Endothelial cell of umbilical vein (primary cell): ENCODE results near the gene VEPH1.

Experiments
- EZH2 ChIP-seq: IDR thresholded peaks from 2 replicates; pipeline ENCODE4 v1.6.1; 2012; ENCODE audit warnings: borderline replicate concordance, low read depth, mild to moderate bottlenecking, moderate library complexity, low read length, inconsistent platforms; ENCODE audit not compliant: severe bottlenecking
- FOS ChIP-seq: IDR thresholded peaks from 2 replicates; pipeline ENCODE4 v1.6.1; 2011; ENCODE audit warnings: mild to moderate bottlenecking, low read length, moderate library complexity, borderline replicate concordance; ENCODE audit not compliant: insufficient read depth
- GATA2 ChIP-seq: IDR thresholded peaks from 2 replicates; pipeline ENCODE4 v1.7.0; 2011; ENCODE audit warnings: low read depth, mild to moderate bottlenecking, moderate library complexity, mixed read lengths, low read length; ENCODE audit not compliant: insufficient read length, insufficient read depth
- JUN ChIP-seq: IDR thresholded peaks from 2 replicates; pipeline ENCODE4 v1.6.1; 2011; ENCODE audit warnings: borderline replicate concordance, low read depth; ENCODE audit not compliant: insufficient read length, insufficient read depth
- POLR2A ChIP-seq: IDR thresholded peaks from 2 replicates; pipeline ENCODE4 v1.6.1; 2012; ENCODE audit warnings: low read depth, mild to moderate bottlenecking, control low read depth, low read length
- POLR2AphosphoS5 ChIP-seq: IDR thresholded peaks from 2 replicates; pipeline ENCODE4 v1.6.1; 2012; ENCODE audit warnings: low read depth, mild to moderate bottlenecking, control low read depth, low read length, moderate library complexity; ENCODE audit not compliant: insufficient read depth
- TF ChIP-seq, protein P1 (sequence below): IDR thresholded peaks from 2 replicates; pipeline ENCODE4 v1.6.1; 2011; ENCODE audit not compliant: insufficient read depth, insufficient read length
- TF ChIP-seq, protein P2 (sequence below), 2 donors: IDR thresholded peaks; 1 replicate in 1 of 2; 2 replicates in 1 of 2; pipeline ENCODE4 v1.5.1; 2011; ENCODE audit warnings: low read length in 2 of 2, mild to moderate bottlenecking in 2 of 2, moderate library complexity in 2 of 2, control low read depth in 1 of 2, inconsistent platforms in 1 of 2, low read depth in 1 of 2; ENCODE audit not compliant: insufficient read depth in 1 of 2; ENCODE audit errors: extremely low read depth in 1 of 2

DNA sequence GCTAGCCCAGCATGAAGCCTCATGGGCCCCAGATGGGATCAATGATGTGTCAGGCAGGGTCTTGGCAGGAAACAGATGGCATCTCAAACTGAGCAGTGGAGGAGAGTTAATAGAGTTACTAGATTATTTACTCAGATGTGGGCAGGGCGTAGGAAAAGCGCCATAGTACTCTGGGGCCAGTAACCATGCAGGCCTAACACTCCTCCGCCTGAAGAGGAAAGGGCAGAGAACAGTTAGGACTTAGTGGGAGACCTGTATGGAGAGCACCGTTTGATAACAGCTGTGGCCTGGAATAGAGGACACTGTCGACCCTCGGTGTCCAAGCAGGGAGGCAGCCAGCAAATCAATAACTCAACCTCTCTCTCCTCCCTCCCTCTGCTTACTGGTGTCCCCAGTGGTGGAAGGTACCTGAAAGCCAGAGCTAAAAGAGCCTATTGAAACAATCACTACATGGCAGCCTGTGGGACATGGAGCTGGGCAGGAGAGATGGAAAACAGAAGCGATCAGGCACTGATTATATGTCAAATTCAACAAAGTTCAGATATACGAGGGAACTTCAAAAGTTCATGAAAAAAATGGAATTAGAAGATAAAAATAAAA, 231.8 kb downstream of the VEPH1 start:
- TF ChIP-seq POLR2A = no peak
- TF ChIP-seq, protein P1, sequence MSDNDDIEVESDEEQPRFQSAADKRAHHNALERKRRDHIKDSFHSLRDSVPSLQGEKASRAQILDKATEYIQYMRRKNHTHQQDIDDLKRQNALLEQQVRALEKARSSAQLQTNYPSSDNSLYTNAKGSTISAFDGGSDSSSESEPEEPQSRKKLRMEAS = no peak
- TF ChIP-seq, protein P2, sequence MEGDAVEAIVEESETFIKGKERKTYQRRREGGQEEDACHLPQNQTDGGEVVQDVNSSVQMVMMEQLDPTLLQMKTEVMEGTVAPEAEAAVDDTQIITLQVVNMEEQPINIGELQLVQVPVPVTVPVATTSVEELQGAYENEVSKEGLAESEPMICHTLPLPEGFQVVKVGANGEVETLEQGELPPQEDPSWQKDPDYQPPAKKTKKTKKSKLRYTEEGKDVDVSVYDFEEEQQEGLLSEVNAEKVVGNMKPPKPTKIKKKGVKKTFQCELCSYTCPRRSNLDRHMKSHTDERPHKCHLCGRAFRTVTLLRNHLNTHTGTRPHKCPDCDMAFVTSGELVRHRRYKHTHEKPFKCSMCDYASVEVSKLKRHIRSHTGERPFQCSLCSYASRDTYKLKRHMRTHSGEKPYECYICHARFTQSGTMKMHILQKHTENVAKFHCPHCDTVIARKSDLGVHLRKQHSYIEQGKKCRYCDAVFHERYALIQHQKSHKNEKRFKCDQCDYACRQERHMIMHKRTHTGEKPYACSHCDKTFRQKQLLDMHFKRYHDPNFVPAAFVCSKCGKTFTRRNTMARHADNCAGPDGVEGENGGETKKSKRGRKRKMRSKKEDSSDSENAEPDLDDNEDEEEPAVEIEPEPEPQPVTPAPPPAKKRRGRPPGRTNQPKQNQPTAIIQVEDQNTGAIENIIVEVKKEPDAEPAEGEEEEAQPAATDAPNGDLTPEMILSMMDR (IDR thresholded peaks at IDR 0.05; ENCODE audit: extremely low read depth in 1 of 2, insufficient read depth in 1 of 2, low read depth in 1 of 2, low read length in 2 of 2) = no peak
- TF ChIP-seq EZH2 = no peak
- no peak for TF ChIP-seq POLR2AphosphoS5
- TF ChIP-seq JUN = no peak
- no peak for TF ChIP-seq GATA2
- no peak for TF ChIP-seq FOS
